SHP77 treated with DMSO at 0.1 percent for 48 hours (cell line): ENCODE data around the gene MYO18B.

Experiments used
- DNase-seq: peaks from one replicate; lab custom pipeline; 2025; lab: John Stamatoyannopoulos, UW

MYO18B gene

GRCh38 chr22:25902402-25902801 is 160.4 kb downstream of the MYO18B start:
- DNase-seq = no peak

DNA sequence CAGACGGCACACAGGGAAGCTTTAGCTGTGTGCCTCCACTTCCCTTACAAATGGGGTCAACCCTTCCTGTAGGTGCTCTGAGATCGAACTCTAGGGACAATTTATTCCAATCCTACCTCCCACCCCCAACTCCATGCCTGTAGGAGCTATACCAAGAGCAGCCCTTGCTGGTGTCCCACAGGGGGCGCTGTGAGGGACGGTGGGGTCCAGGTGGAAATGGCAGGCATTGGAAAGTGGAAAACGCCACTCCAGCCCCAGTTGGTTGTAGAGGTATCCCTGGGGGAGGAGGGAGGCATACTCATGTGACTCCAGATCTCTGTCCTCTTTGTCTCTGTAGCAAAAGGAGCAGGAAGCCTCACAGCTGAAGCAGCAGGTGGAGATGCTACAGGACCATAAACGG is 161.3 kb downstream of the MYO18B start:
- no peak for DNase-seq

GRCh38 chr22:25908212-25908611 is 166.2 kb downstream of the MYO18B start:
- no peak for DNase-seq

GRCh38 chr22:25908755-25909154 is 166.8 kb downstream of the MYO18B start:
- DNase-seq = no peak

DNA sequence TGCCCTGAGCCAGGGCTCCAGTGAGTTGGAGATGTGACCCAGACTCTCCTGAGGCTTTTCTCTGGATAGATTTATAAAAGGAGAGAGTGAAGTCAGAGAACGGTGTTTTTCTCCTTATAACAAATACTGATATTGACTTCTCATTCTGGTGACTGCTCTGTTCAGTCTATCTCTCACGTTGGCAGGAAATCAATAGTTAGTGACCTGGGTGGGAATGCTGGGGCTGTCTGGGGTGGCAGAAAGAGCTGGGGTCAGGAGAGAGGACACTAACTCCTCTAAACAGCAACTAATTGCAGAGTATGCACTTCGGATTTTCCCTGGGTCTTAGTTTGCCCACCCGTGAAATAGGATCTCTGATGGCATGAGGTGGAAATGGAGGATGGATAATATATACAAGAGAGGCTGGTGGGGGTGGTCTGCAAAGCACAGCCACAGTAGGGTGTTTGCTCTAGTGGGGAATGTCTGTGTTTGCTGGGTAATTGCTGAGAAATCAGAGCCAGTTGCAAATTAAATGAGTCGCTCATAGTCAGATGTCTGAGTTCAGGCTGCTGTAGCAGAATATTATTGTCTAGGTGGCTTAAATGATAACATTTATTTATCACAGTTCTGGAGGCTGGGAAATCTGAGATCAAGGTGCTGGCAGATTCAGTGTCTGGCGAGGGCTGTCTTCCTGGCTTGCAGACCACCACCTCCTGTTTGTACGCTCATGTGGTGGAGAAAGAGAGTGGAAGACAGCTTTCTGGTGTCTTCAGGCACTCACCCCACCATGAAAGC is 167.8 kb downstream of the MYO18B start:
- DNase-seq = no peak

GRCh38 chr22:25911243-25911972 is 169.4 kb downstream of the MYO18B start:
- DNase-seq = no peak

- peak; percentile 63 for DNase-seq
Observed at GRCh38 chr22:25919452-25919851, 177.5 kb downstream of the MYO18B start.

DNA sequence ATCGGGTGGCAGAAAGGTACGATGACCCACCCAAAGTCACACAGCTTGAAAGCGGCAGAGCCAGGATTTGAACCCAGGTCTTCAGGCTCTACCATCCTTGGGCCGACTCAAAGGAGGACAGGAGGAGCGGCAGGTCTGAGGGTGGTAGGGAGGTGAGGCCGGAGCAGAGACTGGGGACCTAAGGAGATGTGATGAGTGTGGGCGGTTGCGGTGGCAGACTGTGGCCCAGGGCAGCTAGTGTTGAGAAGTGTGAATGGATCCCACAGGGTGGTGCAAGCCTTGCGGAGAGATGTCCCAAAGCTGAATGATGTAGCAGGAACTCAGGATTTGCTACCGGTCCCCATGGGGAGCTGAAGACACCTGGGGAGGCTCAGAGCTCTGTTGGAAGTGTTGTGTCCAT is 180.2 kb downstream of the MYO18B start:
- no peak for DNase-seq

DNA sequence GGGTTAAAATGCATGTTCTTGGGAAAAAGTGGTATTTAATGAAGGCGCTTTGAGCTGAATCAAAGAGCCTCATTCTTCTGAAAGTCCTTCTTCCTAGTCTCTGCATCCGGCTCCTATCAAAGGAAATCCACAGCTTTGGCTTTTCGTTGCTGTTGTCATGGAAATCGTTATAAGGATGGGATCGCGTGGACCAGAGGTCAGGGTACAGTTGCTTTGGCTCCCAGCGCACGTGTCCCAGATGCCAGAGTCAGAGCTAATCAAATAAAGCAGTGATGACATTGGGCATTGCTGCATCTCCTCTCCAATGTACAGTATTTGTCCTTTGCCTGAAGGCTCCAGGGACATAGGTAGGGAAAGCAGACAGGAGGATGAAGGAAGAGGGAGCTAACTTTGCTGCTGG is 181.9 kb downstream of the MYO18B start:
- no peak for DNase-seq

- DNase-seq = no peak
Observed at GRCh38 chr22:25928038-25928437, 186.1 kb downstream of the MYO18B start.

DNA sequence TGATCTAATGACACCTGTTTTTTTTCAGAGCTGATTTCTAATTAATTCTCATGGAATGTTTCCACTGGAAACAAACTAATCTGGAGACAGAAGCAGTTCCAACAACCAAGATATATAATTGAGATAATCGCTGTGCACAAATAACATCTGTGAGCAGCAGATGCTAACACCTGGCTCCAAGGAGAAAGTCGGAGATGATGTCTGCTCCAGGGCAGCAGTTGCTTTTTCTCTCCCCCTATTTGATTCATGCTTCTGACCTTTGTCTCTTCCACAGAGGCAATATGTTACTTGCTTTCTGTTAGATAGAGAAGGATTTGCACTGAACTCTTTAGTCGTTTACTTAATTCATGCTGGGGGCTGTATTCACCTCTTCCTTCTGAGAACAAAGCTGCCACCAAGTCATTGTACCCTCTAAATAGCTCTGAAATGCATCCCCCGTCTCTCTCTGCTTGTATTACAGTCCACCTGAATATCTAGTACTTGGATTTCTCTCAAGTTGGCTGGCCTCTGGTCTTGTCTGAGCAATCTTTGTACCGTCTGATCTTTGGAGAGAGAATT is 187.4 kb downstream of the MYO18B start:
- DNase-seq = no peak

GRCh38 chr22:25930083-25930482 is 188.1 kb downstream of the MYO18B start:
- no peak for DNase-seq

GRCh38 chr22:25930788-25931310 is 188.9 kb downstream of the MYO18B start:
- DNase-seq = peak; percentile 89

- DNase-seq = no peak
Observed at GRCh38 chr22:25933158-25933788, 191.3 kb downstream of the MYO18B start.

GRCh38 chr22:25935266-25936058 is 193.5 kb downstream of the MYO18B start:
- no peak for DNase-seq

DNA sequence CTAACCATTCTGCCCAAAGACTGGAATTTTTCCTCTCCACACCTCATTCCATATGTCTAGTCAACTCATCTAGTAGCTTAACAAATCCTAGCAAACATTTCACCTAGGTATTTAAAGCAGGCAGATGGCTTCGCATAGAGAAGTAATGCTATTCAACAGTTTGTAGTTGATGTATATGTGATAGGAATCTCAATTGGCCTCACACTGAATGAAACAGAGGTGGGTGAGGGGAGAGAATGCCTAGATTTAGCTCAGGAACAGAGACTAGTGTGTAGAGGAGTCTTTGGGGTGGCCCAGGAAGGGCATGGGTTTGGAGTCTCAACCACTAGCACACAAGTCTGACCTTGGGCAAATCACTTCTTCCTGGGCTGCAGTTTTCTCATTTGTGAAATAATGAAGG is 196.2 kb downstream of the MYO18B start:
- DNase-seq = no peak

GRCh38 chr22:25939384-25939783 is 197.4 kb downstream of the MYO18B start:
- DNase-seq = no peak

GRCh38 chr22:25940479-25940878 is 198.5 kb downstream of the MYO18B start:
- no peak for DNase-seq

DNA sequence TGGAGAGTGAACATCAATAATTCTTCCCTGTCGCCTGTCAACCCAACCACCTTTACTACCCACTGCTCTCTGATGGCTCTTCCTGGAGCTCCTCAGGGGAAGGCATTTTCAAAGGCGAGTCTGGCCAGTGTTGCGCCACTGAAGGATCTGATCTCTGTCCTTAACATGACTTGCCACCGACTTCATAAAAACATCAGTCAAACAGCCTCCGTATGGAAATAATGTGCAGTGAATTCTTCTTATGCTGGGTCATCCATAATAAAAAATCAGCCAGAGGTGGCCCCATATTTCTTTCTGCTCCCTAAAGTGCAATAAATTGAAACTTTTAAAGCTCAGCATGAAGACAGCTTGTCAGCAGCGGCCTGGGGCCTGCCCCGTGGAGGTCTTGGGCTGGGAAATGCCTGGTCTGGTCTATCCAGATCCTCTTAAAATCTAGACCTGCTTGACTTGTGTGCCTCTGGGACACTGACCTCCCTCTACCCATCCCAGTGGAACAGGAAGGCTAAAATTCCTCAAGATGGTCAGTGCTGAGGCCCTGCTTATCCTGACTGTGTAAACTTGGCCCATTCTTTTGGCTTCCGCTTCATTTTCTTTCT is 199.5 kb downstream of the MYO18B start:
- no peak for DNase-seq

DNA sequence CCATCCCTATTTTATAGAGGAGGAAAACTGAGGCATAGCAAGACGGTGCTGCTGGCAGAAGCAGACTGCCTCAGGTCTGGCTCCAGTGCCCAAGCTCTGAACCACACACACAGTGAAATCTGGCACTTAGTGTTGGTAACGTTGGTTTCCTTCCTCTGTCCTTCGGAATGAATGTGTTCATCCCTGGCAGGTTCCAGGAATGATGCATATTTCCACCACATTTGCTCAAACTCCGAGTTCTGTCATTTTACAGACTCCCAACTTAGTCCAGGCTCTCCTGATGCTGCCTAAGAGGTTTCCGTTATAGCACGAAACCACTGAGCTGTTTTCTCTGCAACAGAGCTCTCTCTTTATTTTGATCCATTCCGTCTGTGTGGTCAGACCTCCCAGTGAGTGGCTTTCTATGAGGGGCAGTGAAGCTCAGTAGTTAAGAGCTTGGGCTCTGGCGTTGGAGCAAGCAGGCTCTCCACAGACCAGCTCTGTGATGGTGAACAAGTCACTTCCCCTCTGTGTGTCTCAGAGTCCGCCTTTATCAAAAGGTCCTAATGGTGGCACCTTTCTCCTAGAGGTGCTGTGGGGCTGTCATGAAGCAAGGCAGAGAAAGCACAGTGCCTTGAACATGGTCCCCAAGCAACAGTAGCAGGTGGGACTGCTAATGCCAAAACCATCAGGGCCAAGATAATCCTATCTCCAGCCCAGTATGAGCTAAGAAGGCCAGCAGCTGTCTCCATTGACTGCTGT is 200.3 kb downstream of the MYO18B start:
- no peak for DNase-seq
